CD4-positive, alpha-beta T cell treated with Interleukin-12 subunit alpha and Interleukin-12 subunit beta, for 1 hour (primary cell): ENCODE data around the gene FAM20C.

ENCODE experiments used
- DNase-seq: peaks from one replicate; pipeline ENCODE4 v3.0.0-alpha.2; 2020

The FAM20C gene

GRCh38 chr7:261341-262250 lies 69.2 kb downstream of the FAM20C start:
- DNase-seq = no peak

GRCh38 chr7:262251-262572 lies 69.8 kb downstream of the FAM20C start:
- no peak for DNase-seq

DNA sequence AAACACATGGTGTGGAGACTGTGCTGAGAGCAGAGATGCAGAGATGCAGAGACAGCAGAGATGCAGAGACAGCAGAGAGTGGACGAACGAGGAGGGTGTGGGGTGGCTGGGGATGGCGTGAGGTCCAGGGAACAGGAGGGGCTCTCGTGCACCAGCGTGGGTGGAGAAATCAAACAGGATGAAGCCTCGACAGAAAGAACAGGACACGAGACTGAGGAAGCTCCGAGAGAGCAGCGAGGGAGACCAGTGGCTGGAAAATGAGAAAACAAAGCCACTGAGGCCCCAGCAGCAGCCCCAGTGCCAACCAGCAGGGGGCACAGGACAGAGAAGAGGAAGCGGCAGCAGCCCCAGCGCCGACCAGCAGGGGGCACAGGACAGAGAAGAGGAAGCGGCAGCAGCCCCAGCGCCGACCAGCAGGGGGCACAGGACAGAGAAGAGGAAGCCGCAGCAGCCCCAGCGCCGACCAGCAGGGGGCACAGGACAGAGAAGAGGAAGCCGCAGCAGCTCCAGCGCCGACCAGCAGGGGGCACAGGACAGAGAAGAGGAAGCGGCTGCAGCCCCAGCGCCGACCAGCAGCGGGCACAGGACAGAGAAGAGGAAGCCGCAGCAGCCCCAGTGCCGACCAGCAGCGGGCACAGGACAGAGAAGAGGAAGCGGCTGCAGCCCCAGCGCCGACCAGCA lies 70.4 kb downstream of the FAM20C start:
- peak; percentile 56 for DNase-seq

- peak; percentile 69 for DNase-seq
Observed at GRCh38 chr7:263483-264351, 71.3 kb downstream of the FAM20C start.

DNA sequence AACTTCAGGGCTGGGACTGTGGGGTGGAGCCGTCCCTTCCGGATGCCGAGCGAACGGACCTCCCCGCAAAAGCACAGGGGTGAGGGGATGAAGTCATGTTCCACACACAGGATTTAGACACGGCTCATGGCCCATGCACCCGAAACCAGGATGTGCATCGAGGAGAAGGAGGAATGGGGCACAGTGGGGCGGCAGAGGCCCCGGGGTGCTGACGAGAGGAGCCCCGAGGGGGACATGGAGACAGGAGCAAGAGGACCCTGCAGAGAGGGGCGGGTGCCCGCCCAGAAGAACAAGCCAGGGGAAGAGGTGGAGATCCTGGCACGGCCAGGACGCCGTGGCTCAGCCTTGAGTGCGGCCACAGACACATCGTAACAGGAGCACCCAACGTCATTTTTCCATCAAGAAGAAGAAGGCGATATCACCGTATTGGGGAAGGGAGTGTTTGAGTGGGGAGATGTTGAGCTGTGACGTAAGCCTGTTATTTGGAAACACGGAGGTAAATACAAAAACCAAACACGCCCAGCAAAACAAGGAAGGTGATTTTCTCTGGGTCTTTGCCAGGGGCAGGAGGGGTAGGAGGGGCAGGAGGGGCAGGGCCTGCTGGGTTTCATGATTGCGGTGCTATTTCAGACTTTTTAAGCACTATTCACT lies 72.3 kb downstream of the FAM20C start:
- no peak for DNase-seq

DNA sequence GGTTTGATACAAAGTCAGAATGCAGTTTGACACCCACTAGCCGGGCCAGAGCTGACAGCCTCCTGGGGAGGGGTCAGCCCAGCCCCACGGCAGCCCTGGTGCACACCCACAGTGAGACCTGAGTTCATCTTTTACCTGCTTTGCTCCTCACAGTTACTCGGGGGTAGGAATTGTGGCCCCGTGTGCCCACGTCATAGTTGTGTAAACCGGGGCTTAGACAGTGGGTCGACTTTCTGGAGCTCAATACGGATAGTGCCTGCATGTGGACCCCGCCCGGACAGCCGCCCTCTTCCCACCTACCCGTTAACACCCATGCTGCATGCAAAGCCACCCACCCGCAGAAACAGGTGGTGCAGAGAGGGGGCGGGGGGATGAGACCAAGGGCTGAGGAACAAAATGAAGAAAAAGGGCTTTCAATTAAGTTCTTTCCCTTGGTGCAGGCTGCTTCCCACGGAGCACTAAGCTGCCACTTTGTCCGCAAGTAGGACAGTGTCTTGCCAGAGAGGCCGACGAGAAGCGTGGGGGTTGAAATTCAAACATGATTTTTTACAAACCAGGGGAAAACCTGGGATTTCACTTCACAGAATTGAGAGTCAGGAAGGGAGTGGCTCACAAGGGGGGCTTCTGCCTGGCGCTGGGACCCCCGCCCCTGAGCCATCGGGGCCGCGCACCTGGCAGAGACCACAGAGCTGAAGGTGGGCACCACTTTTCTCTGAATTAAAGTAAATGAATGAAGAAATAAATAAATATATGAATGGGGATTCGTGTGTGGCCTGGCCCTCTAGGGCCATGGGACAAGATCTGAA lies 73.0 kb downstream of the FAM20C start:
- DNase-seq = no peak

- no peak for DNase-seq
Observed at GRCh38 chr7:265998-266850, 73.9 kb downstream of the FAM20C start.

- DNase-seq = no peak
Observed at GRCh38 chr7:266851-267840, 74.8 kb downstream of the FAM20C start.

- DNase-seq = no peak
Observed at GRCh38 chr7:268991-269390, 76.6 kb downstream of the FAM20C start.

DNA sequence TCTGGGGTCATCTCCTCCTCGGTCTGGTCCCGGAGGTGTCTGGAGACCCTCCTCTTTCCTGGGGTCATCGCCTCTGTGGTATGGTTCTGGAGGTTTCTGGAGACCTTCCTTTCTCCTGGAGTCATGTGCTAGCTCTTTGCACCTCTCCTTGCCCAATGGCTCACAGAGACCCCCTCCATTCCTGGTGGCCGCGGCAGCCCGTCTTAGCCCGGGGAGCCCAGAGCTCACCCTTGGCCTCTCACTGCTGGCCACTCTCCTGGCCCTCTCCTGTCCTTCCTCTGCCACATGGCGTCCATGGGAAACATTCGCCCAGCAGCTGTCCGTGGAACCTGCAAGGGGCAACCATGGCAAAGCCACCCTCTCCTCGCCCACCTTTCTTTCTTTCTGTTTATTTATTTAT lies 77.3 kb downstream of the FAM20C start:
- no peak for DNase-seq

DNA sequence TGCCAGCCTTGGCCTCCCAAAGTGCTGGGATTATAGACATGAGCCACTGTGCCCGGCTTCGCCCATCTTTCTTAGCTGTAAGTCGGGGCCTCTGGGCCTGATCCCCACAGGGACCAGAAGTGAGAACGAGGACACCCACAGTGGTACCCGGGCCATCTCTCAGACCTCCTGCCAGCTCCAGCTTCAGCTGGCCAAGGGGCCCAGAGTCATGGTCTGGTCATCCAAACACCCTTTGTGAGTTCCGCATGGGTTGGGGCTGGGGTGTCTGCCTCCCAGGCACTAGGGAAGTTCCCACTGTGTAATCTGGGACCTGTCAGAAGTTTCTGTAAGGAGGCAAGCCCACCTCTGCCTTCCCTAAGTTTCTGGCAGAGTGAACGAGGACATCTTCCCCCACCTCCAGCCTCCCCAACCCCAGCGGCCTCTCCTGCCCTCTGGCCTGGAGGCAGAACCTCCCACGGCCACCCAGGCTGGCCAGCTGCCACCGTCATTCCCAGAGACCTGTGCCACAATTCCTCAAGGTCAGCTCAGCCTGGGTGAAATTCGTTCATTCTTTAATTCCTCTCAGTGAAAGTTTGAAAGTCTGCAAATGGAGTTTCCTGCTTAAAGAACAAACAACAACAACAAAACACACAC lies 78.1 kb downstream of the FAM20C start:
- no peak for DNase-seq

GRCh38 chr7:271266-272107 lies 79.1 kb downstream of the FAM20C start:
- DNase-seq = no peak

GRCh38 chr7:272108-272615 lies 79.8 kb downstream of the FAM20C start:
- DNase-seq = no peak

DNA sequence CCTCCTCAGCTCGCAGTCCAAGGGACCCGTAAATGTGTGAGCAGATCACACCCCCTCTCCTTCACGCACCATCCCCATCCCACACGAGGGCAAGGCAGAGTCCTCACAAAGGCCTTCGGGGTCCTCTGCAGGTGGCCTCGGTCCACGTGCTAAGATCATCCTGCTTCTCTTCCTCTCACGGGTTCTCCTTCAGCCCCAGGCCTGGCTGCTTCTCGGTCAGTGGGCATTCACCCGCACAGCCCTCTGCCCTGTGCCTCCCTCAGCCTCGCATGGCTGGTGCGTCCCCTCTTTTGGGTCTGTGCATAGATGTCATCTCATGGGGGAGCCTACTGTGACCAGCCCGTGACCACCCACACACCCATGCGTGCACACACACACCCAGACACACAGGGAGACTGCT lies 80.3 kb downstream of the FAM20C start:
- DNase-seq = no peak

DNA sequence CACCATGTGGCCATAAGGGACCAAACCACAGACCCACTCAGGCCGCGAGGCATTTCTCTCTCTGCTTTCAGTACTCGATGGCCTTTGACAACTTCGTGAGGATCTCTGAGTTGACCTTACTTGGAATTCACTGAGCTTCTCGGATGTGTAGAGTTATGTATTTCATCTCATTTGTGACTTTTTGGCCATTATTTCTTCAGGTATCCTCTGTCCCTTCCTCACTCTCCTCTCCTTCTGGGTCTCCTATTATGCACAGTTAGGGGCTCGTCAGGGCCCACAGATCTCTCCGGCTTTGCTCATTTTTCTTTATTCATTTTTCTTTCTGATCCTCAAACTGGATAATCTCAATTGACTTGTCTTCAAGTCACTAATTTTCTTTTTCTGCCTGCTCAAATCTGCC lies 81.0 kb downstream of the FAM20C start:
- DNase-seq = no peak

GRCh38 chr7:274266-274665 lies 81.9 kb downstream of the FAM20C start:
- DNase-seq = no peak

DNA sequence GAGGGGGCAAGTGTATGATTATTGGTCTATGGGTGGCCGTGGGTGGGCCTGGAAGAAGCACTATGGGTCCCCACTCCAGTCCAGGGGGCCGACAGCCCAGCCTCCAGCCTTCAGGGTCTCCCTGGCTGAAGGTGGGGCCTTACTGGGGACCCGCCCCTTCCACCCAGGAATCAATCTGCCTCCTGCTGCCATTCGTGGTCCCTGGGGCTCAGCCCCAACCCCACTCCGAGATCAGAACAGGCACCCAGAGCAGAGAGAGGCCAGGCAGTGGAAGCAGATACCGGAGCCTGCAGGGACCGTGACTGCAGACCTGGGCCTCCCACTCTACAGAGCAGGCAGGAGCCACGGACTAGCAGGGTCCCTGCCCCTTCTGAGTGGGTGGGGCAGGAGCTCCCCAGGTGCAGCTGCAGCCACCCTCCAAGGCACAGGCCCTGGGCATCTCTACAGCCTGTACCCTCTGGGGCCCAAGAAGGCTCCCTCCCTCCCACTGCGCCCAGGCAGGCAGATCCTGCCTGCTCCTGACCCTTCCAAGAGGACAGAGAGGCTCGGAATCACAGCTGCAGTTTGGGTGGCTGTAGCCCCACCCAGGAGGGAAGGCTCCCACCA lies 84.0 kb downstream of the FAM20C start:
- DNase-seq = no peak

- DNase-seq = no peak
Observed at GRCh38 chr7:277228-277627, 84.9 kb downstream of the FAM20C start.
